ENCODE measurements around the gene IER5L.

- no peak for TF ChIP-seq CTCF (conservative IDR thresholded peaks at IDR 0.05)
- no peak for TF ChIP-seq ZFX (IDR thresholded peaks at IDR 0.05)
Measured at GRCh38 chr9:129210125-129210524, 32.1 kb upstream of the IER5L start.

All from C4-2B (cell line).